DMS53 treated with DMSO at 0.1 percent for 48 hours (cell line): Measurements from ENCODE around the gene CHST9.
"Not testable (repeated sequence)": the region's sequence is repeated elsewhere in the genome, so short reads cannot be mapped to it uniquely, and the experiment has no call there.

ENCODE experiments used
- DNase-seq: peaks from one replicate; lab custom pipeline; 2025; ENCODE audit not compliant: unreplicated experiment; lab: John Stamatoyannopoulos, UW

Gene CHST9

DNA sequence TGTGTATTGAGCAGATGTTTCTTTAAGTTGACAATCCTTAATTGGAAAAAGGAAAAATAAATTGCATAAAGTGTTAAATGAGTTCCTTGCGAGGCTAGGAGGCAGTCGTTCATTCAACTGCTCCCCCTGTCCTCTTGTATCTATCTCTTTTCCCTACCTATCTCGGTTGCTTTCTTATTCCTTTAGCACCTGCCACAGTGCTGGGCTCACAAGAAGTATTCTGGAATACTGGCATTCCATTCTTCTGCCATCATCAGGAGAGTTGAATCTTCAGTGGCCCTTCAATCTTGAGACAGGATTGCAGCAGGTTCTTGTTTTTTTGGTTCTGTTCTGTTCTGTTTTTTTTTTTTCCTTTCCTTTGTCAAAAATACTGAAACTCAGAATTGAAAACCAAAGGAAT is 176.5 kb downstream of the CHST9 start:
- DNase-seq, result no peak

- DNase-seq, result no peak
These were observed 177.2 kb downstream of the CHST9 start for GRCh38 chr18:27007880-27008279.

GRCh38 chr18:27005589-27005988 is 179.5 kb downstream of the CHST9 start:
- peak; percentile 8 for DNase-seq

- DNase-seq, result no peak
These were observed 180.9 kb downstream of the CHST9 start for GRCh38 chr18:27004056-27004829.

DNA sequence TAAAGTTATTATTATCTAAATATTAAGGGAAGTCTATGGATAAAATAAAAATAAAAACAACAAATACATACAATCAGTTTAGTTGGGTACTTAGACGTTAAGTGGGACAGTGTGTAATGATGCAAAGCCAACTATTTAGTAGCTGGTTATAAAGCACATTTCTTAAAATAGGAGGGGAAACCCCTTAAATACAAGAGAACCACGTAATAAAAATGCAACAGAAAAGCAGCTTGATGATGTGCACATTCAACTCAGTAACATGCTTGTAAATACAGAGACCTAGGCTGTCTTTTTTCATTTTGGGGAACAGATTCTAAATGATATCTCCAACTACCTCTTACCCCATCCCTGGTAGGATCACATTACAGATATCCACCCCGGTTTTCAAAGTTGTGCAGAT is 185.3 kb downstream of the CHST9 start:
- no peak for DNase-seq

DNA sequence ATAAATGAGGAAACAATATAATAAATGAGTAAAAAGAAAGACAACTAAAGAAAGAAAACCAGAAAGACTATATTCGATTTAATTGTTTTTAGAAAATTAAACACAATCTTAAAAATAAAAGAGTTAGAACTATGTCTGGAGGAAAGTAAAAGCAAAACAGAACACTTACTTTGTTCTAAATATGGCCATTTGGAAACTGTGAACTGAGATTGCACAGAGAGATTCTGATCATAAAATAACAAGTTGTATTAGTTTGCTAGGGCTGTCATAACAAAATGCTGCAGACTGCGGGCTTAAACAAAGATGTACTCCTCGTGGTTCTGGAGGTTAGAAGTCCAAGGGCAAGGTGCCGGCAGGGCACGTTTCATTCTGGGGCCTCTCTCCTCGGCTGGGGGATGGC is 191.5 kb downstream of the CHST9 start:
- no peak for DNase-seq

DNA sequence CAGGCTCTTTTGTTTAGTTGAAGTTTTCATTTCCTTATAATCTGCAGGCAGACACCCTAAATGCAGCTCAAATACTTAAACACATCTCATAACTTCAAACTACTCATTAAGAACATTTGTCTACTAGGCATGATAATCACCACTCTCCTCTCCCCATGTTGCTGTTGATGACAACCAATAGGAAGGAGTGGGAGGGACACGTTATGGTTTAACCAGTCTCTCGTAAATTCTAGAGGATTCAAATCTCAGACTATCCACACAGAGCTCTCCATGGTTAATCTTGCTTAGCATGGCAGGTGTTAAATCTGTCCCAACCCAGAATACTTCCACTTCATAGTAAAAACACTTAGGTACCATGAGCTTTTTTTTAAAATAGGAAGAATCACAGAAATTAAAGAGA is 192.2 kb downstream of the CHST9 start:
- DNase-seq, result no peak

DNA sequence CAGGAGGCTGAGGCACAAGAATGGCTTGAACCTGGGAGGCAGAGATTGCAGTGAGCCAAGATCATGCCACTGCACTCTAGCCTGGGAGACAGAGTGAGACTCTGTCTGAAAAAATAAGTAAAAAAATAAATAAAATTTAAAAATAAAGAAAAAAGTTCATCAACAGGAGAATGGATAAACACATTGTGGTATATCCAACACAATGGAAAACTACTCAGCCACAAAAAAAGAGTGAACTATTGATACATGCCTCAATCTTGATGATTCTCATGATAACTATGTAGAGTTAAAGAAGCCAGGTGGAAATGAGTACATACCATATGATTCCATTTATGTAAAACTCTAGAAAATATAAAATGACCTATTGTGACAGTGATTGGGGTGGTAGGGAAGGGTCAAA is 195.3 kb downstream of the CHST9 start:
- DNase-seq, result no peak

- DNase-seq, result no peak
These were observed 203.6 kb downstream of the CHST9 start for GRCh38 chr18:26981360-26982082.

DNA sequence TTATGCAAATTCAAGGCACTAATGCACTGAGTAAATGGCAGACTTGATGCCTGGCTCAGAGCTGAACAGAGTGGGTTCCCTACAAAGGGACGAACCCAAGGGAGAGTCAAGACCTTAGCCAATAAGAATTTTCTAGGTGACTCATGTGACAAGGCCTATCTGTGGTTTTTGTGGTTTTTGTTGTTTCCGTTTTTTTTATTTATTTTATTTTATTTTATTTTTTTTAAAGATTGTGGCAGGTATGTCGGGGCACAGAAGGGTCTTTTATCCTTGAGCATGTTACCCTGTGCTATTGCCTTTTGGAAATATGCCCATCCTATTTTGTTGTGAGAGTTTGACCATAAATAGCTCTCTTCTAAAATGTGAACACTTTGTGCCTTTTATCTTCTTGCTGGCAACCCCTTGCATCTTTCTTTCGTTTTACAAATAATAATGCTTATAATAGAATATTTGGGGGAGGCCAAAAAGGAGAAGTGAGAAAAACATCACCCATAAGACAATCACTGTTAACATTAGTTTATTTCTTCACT is 206.2 kb downstream of the CHST9 start:
- DNase-seq, result no peak

GRCh38 chr18:26977781-26978180 is 207.3 kb downstream of the CHST9 start:
- DNase-seq, result no peak

DNA sequence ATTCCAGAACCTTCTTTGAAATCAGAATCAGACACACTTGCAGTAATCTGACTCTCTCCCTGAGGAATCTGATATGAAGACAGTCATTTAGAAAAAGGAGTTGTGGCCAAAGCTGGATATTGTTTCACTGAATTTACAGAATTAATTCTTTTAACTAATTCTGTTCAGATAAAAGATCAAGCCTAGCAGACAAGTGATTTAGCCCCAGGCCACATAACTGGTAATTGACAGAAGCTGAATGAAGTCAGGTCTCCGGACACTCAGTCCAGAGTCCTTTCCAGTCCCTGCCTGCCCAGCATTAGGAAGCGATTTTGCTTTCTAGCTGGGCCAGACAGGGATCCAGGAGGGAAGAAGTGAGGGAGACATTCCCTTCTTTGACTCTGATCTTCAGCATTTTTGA is 208.9 kb downstream of the CHST9 start:
- no peak for DNase-seq

- not testable (repeated sequence) for DNase-seq
These were observed 212.6 kb downstream of the CHST9 start for GRCh38 chr18:26972549-26972948.

DNA sequence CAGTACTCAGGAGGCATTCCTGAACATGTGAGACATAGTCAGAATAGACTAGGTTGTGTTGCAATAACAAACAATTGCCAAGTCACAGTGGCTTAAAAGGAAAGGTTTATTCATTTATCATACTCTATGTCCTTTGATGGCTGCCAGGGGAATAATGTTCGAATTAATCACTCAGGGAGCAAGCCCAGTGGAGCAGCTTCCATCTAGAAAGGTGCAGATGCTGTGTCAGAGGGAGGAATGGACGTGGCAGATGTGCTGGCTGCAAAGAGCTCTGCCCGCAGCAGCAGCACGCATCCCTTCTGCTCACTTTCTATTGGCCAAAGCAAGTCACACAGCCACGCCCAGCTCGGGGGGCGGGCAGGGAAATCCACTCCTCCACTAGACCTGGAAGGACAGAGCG is 213.7 kb downstream of the CHST9 start:
- DNase-seq, result no peak

DNA sequence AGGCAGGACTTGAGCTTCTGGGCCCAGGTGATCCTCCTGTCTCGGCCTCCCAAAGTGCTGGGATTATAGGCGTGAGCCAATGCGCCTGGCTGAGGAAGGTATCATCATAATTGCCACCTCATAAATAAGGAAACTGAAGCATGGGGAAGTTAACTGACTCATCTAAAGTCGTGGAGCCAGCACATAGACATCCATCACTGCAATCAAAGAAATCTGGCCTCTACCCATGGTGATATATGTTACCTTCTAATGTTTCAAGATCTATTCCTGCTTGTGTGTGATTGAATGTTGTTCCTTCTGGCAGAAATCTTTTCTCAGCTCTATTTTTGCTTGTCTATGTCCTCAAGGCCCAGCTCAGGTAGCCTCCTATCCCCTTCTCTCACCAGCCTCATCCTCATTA is 214.5 kb downstream of the CHST9 start:
- DNase-seq, result no peak

DNA sequence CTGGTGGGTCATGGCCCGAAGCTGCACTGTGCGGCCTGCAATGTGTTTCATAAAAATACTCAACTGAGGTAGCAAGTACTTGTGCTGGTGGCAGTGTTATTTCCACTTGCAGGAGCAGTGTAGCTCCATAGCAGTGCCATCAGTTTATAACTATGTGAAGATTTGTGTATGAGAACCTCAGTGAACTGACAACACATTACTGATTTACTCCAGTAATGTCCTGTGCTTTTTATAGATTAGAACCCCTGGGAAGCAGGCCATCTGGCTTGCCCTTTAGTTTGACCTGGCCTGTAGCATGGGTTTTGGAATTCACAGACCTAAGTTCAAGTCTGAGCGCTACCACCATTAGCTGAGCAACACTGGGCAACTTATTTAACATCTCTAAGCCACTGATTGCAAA is 219.9 kb downstream of the CHST9 start:
- DNase-seq, result no peak

DNA sequence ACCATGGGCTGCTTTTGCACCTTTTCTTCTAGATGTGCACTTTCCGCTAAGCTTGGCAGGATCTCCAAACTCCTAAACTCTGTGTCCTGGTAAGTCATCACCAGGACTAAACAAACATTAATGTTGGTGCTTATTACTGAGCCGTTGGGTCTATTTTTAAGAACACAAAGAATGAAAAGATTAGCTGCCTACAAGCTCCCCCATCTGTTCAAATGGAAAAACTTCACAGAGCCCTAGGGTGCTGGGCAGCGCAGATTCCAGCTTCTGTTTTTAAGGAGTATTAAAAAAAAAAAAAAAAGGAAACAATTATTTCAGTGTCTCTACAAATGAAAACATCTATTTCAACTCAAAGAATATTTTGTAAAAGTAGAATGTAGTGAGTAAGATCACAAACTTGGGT is 221.8 kb downstream of the CHST9 start:
- no peak for DNase-seq

DNA sequence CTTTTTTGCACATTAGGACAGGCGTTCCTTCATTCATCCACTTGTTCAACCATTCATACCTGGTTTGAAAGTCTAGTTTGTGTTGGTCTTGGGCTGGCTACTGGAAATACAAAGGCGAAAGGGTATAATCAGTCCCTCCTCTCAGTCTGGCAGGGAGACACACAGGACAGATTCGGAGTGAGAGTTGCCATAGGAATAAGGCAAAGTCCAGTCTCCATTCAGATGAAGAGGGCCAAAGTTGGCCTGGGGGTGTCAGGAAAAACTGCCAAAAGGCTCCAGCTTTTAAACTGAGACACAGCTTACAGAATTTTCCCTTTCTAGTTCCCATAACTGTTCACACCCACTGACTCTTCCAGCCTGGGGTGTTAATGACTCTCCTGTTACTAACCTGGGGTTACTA is 223.3 kb downstream of the CHST9 start:
- DNase-seq, result no peak

GRCh38 chr18:26960911-26961310 is 224.2 kb downstream of the CHST9 start:
- DNase-seq, result no peak

DNA sequence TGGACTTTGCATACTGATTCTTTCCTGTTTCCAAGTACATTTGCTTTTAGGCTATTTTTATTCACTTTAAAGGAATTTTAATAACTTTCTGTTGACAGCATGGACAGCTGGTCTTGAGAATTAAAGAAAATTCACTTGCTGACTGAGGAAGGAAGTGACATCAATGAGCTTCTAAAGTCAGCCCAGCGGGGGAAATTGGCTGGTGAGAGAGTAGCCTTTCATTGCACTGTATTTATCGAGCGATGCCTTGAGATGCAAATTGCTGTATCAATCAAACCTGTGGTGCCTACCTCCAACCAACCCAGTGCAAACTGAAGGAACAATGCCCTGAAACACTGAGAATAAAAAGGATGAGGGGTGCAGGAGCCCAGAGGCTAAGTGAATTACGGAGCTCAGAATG is 228.2 kb downstream of the CHST9 start:
- no peak for DNase-seq

- no peak for DNase-seq
These were observed 236.4 kb downstream of the CHST9 start for GRCh38 chr18:26948703-26949102.

- no peak for DNase-seq
These were observed 241.2 kb downstream of the CHST9 start for GRCh38 chr18:26943906-26944305.
